MCF 10A (cell line): ENCODE data around the gene PLCL1. TPM values are rescaled to one million over a fixed set of nuclear protein-coding genes. Genes with fewer than 3 reads are reported as not detected.

Experiments used
- BruUV-seq: library from RNA; stranded (reverse); fragments of 400-500 nt; replicated peaks from 2 replicates; lab custom pipeline; 2021; lab: Mats Ljungman, UMichigan
- CTCF ChIA-PET: fragments of 300-600 bp; sonication (Branson Sonifier 250); formaldehyde crosslinking; extraction: SDS; loops from one replicate; lab custom pipeline; 2021; ENCODE audit warnings: antibody characterized with exemption, inconsistent platforms; lab: Yijun Ruan, JAX
- POLR2A ChIA-PET: fragments of 300-600, 350-650 bp; sonication (Branson Sonifier 250); formaldehyde crosslinking; extraction: SDS; loops from one replicate; lab custom pipeline; 2020; ENCODE audit warnings: antibody characterized with exemption, inconsistent platforms; lab: Yijun Ruan, JAX
- DNase-seq: peaks from one replicate; pipeline ENCODE4 v3.0.0-alpha.2; 2018; ENCODE audit not compliant: unreplicated experiment
- H3K27ac Mint-ChIP-seq: one replicate; pipeline ENCODE4 v1.8.0; 2022; ENCODE audit warnings: mild to moderate bottlenecking, low read depth, mixed read lengths; ENCODE audit not compliant: unreplicated experiment
- H3K27me3 Mint-ChIP-seq: one replicate; pipeline ENCODE4 v1.8.0; 2022; ENCODE audit warnings: mixed read lengths; ENCODE audit not compliant: insufficient read depth, unreplicated experiment
- H3K36me3 Mint-ChIP-seq: one replicate; pipeline ENCODE4 v1.8.0; 2022; ENCODE audit warnings: mild to moderate bottlenecking, moderate library complexity, mixed read lengths; ENCODE audit not compliant: insufficient read depth, unreplicated experiment
- H3K4me1 Mint-ChIP-seq: one replicate; pipeline ENCODE4 v1.8.0; 2022; ENCODE audit warnings: mixed read lengths; ENCODE audit not compliant: insufficient read depth, unreplicated experiment
- H3K4me3 Mint-ChIP-seq: one replicate; pipeline ENCODE4 v1.8.0; 2022; ENCODE audit warnings: mild to moderate bottlenecking, moderate library complexity, mixed read lengths; ENCODE audit not compliant: unreplicated experiment
- H3K9me3 Mint-ChIP-seq: one replicate; pipeline ENCODE4 v1.8.0; 2022; ENCODE audit warnings: mixed read lengths; ENCODE audit not compliant: unreplicated experiment
- CTCF ChIP-seq: fragments of 200-600 bp; IDR thresholded peaks from one replicate; pipeline ENCODE4 v1.8.0; 2022; ENCODE audit warnings: antibody characterized with exemption, mild to moderate bottlenecking; ENCODE audit not compliant: unreplicated experiment
- intact Hi-C: fragments of 100-400 bp; cut with micrococcal nuclease; formaldehyde crosslinking; loops from 2 replicates; pipeline ENCODE4 v1.14.1; 2022
- total RNA-seq: library from RNA; stranded (reverse); gene quantifications from 2 replicates; pipeline ENCODE4 v1.2.3, GENCODE V29; 2022

Gene PLCL1
- total RNA-seq, 1 experiment from 2014 or later = 0.12 TPM

- Mint-ChIP-seq H3K9me3 (no peaks in the 10 kb centered on the region), H3K27ac (no peak overlapping the region), H3K4me1 (no peaks in the 10 kb centered on the region), H3K36me3 (no peaks in the 10 kb centered on the region), H3K27me3 (no peaks in the 10 kb centered on the region), H3K4me3 (no peak overlapping the region)
- no TSS peak for BruUV-seq
- TF ChIP-seq CTCF = no peak
- intact Hi-C loops = loop anchor here (10.0 kb wide), 1 partner anchor 69 kb away; no protein-coding TSS in a partner anchor
- POLR2A ChIA-PET = no interaction called here
- no peak for DNase-seq
- CTCF ChIA-PET = interaction anchor here (0.6 kb wide), 1 partner anchor 53 kb away, joined by 4 read pairs; no protein-coding TSS in a partner anchor
Measured at GRCh38 chr2:198055716-198056115, 251.3 kb downstream of the PLCL1 start.

- CTCF ChIA-PET = interaction anchor here (0.7 kb wide), 1 partner anchor 240 kb away, joined by 3 read pairs; no protein-coding TSS in a partner anchor
- H3K27ac Mint-ChIP-seq = no peak overlapping the region
- POLR2A ChIA-PET = no interaction called here
- intact Hi-C loops = loop anchor here (10.0 kb wide), 1 partner anchor 68 kb away; no protein-coding TSS in a partner anchor
- H3K36me3 Mint-ChIP-seq = no peaks in the 10 kb centered on the region
- DNase-seq = no peak
- no peak for TF ChIP-seq CTCF
- H3K4me1 Mint-ChIP-seq = no peaks in the 10 kb centered on the region
- no TSS peak for BruUV-seq
- H3K9me3 Mint-ChIP-seq = no peaks in the 10 kb centered on the region
- no peak overlapping the region for H3K4me3 Mint-ChIP-seq
- no peaks in the 10 kb centered on the region for H3K27me3 Mint-ChIP-seq
Measured at GRCh38 chr2:198056836-198057235, 252.4 kb downstream of the PLCL1 start.

- intact Hi-C loops = loop anchor here (10.0 kb wide), 1 partner anchor 65 kb away; no protein-coding TSS in a partner anchor
- no peak overlapping the region for H3K27ac Mint-ChIP-seq
Measured at GRCh38 chr2:198059800-198060199, 255.4 kb downstream of the PLCL1 start.

GRCh38 chr2:198060277-198060676, 255.9 kb downstream of the PLCL1 start:
- no peaks in the 10 kb centered on the region for H3K36me3 Mint-ChIP-seq
- H3K27me3 Mint-ChIP-seq = no peaks in the 10 kb centered on the region
- no peak for TF ChIP-seq CTCF
- intact Hi-C loops = no loop called here
- DNase-seq = no peak
- ChIA-PET CTCF (interaction anchor here (0.6 kb wide), 2 partner anchors 47 to 1159 kb away, joined by 3 to 4 read pairs; no protein-coding TSS in a partner anchor), POLR2A (no interaction called here)
- H3K4me1 Mint-ChIP-seq = no peaks in the 10 kb centered on the region
- H3K4me3 Mint-ChIP-seq = no peak overlapping the region
- H3K27ac Mint-ChIP-seq = no peak overlapping the region
- no TSS peak for BruUV-seq
- no peaks in the 10 kb centered on the region for H3K9me3 Mint-ChIP-seq

More at GRCh38 chr2:198059800-198060199, 255.4 kb downstream of the PLCL1 start:
- no peak for TF ChIP-seq CTCF
- BruUV-seq = no TSS peak
- Mint-ChIP-seq H3K27me3 (no peaks in the 10 kb centered on the region), H3K9me3 (no peaks in the 10 kb centered on the region), H3K4me1 (no peaks in the 10 kb centered on the region), H3K36me3 (no peaks in the 10 kb centered on the region), H3K4me3 (no peak overlapping the region)
- DNase-seq = no peak
- ChIA-PET POLR2A (no interaction called here), CTCF (no interaction called here)
